OCI-LY1 (cell line): ENCODE measurements around the gene ERLIN1.

Experiments used
- EZH2 ChIP-seq: fragments of 200-600 bp; sonication (generic), shearing (Covaris generic); IDR thresholded peaks from 2 replicates; pipeline ENCODE4 v1.8.0; 2017; ENCODE audit warnings: borderline replicate concordance, mixed run types, mild to moderate bottlenecking, antibody characterized with exemption, low read length, moderate library complexity, mixed read lengths
- TF ChIP-seq, protein P1 (sequence below): fragments of 200-600 bp; sonication (generic), shearing (Covaris generic); IDR thresholded peaks from 2 replicates; pipeline ENCODE4 v1.5.1; 2017; ENCODE audit warnings: mild to moderate bottlenecking, antibody characterized with exemption, low read length, moderate library complexity, mixed read lengths

DNA sequence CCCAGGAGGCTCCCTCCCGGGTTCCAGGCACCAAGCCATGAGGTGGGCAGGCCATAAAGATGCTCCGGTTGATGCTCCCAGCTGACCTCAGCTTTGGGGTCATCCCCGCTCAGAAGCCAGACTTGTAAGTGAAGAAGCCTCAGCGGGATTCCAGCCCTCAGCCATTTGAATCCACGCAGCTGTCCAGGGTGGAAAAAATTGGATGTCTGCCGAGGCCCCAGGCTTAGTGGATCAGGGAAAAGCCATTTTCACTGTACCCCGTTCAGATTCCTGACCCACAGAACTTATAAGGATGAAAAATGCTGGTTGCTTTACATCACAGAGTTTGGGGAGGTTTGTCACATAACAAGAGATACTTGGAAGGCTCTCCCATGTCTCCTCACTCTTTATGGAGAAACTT, 55.0 kb downstream of the ERLIN1 start:
- TF ChIP-seq, protein P1, sequence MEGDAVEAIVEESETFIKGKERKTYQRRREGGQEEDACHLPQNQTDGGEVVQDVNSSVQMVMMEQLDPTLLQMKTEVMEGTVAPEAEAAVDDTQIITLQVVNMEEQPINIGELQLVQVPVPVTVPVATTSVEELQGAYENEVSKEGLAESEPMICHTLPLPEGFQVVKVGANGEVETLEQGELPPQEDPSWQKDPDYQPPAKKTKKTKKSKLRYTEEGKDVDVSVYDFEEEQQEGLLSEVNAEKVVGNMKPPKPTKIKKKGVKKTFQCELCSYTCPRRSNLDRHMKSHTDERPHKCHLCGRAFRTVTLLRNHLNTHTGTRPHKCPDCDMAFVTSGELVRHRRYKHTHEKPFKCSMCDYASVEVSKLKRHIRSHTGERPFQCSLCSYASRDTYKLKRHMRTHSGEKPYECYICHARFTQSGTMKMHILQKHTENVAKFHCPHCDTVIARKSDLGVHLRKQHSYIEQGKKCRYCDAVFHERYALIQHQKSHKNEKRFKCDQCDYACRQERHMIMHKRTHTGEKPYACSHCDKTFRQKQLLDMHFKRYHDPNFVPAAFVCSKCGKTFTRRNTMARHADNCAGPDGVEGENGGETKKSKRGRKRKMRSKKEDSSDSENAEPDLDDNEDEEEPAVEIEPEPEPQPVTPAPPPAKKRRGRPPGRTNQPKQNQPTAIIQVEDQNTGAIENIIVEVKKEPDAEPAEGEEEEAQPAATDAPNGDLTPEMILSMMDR = no peak
- TF ChIP-seq EZH2 = no peak
